ENCODE data around the gene PRR3.

The PRR3 gene

DNA sequence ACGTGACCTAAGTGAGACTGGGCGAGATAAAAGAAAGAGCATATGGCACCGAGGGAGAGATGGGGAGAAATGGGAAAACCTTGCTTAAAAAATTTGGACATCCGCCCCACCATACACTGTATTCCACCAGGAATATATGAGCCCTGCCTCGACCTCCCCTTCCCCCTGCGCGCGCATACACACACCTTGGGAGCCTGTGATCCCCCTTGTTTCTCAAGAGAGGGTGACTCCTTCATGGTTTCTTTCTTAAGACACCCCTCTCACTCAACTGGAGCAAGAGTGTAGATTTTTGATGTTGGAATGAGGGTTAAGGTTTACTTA, 14.6 kb downstream of the PRR3 start:
- DNase-seq: no peak

GRCh38 chr6:30572148-30572547, 15.1 kb downstream of the PRR3 start:
- no peak for DNase-seq

GRCh38 chr6:30573113-30573512, 16.0 kb downstream of the PRR3 start:
- DNase-seq: no peak

DNA sequence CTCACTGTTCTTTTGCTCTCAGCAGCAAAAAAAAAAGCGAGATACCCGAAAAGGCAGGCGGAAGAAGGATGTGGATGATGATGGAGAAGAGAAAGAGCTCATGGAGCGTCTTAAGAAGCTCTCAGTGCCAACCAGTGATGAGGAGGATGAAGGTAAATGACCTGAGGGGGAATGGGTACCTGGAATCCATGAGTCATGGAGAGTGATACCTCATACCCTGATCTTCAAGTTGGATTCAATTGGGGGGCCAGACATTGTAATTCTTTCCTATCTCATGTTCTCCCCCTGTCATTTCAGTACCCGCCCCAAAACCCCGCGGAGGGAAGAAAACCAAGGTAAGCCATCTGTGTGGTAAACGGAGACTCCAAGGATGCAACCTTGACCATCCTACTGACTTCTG, 21.0 kb downstream of the PRR3 start:
- DNase-seq: no peak

- no peak for DNase-seq
Observed at GRCh38 chr6:30583921-30584320, 26.8 kb downstream of the PRR3 start.

DNA sequence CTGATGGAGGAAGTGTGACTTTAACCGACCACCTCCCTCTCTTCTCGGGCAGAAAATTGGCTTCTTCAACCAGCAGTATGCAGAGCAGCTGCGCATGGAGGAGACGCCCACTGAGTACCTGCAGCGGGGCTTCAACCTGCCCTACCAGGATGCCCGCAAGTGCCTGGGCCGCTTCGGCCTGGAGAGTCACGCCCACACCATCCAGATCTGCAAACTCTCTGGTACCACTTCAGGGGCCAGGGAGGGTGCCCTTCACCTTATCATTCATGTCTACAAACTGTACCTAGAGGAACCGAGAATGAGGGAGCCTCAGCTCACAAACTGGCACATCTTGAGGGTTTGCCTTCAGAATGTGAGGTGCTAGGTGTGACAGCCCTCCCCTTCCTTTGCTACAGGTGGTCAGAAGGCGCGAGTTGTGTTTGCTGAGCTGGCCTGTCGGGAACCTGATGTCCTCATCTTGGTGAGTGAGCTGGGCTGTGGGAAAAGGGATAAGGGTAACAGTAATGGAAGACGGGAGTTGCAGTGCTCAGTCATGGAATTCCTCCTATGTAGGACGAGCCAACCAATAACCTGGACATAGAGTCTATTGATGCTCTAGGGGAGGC, 32.8 kb downstream of the PRR3 start:
- no peak for DNase-seq

- no peak for DNase-seq
Observed at GRCh38 chr6:30590509-30590908, 33.4 kb downstream of the PRR3 start.

- no peak for DNase-seq
Observed at GRCh38 chr6:30591008-30591407, 33.9 kb downstream of the PRR3 start.

GRCh38 chr6:30592287-30592686, 35.2 kb downstream of the PRR3 start:
- no peak for DNase-seq

DNA sequence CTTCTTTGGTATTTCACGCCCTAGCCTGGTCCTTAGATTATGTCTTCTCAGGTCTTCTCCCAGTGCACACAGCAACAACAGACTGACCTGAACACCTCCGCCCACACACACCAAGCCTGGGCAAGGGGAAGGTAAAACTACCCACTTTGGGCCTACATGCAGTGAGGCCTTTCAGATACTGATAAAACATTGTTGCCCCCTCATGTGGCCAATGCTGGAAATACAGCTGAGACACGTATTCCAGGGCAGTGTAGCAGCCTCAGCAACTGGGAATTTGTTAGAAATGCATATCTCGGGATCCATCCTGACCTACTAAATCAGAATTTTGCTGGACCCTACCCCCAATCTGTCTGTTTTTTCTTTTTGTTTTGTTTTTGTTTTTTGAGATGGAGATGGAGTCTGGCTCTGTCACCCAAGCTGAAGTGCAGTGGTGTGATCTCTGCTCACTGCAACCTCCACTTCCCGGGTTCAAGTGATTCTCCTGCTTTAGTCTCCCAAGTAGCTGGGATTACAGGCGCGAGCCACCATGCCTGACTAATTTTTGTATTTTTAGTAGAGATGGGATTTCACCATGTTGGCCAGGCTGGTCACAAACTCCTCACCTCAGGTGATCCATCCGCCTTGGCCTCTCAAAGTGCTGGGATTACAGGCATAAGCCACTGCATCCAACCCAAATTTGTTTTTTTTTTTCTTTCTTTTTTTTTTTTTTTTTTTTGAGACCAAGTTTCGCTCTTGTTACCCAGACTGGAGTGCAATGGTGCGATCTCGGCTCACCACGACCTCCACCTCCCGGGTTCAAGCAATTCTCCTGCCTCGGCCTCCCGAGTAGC, 40.4 kb downstream of the PRR3 start:
- DNase-seq: peak; percentile 72

DNA sequence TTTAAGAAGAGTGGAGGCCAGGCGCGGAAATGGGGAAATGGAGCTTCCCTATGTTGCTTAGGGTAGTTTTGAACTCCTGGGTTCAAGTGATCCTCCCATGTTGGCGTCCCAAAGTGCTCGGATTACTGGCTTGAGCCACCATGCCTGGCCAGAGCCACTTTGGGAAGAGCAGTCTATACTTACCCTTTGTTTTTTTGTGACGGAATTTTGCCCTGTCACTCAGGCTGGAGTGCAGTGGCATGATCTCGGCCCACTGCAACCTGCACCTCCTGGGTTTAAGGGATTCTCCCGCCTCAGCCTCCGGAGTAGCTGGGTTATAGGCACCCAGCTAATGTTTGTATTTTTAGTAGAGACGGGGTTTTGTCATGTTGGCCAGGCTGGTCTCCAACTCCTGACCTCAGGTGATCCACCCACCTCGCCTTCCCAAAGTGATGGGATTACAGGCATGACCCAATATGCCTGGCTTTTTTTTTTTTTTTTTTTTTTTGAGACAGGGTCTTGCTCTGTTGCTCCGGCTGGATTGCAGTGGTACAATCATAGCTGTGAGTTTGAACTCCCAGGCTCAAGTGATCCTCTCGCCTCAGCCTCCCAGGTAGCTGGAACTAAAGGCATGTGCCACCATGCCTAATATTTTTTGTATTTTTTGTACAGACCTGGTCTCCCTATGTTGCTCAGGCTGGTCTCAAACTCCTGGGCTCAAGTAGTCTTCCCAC, 42.0 kb downstream of the PRR3 start:
- DNase-seq: no peak

- DNase-seq: no peak
Observed at GRCh38 chr6:30599625-30600324, 42.7 kb downstream of the PRR3 start.

DNA sequence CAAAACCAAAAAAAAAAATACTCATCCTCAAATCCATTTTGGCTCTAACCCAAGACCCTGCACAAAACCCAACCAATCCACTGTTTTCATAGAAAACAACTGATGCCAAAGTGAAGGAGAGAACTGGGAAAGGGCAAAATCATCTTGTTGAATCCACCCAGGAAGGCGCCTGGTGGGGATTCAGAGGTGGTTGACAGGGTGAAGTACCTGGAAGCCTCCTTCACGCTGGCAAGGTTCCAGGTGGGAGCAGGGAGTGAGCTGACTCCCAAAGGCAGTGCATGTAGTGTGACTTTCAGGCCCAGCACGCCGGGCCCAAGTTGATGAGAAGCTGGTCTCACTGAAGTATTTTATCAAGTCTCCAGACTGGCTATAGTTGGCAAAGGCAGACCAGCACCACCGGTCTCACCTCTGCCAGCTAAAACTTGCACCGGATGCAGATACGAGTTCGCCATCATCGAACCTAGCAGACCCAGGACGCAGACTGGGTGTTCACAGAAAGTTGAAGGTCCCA, 43.4 kb downstream of the PRR3 start:
- no peak for DNase-seq

GRCh38 chr6:30601436-30601814, 44.3 kb downstream of the PRR3 start:
- DNase-seq: no peak

GRCh38 chr6:30601815-30602641, 44.9 kb downstream of the PRR3 start:
- no peak for DNase-seq

GRCh38 chr6:30603961-30604360, 46.9 kb downstream of the PRR3 start:
- no peak for DNase-seq

DNA sequence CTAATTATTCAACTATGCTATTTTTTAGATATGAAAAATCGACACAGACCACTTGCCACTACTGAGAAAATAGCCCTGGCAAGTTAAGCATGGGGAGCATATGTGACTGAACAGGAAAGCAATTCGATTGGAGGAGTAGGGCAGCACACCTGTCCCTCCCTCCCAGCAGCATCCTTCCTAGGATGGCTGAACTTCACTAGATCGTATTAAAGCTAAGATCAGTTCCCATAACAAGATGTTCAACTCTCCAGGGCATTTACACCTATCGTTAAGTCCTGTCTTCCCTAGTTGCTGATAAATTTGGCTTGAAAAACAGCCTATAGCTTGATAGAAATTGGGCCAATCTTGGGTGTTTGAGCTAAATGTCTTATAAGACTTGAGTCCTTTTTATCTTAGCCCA, 53.0 kb downstream of the PRR3 start:
- no peak for DNase-seq

DNA sequence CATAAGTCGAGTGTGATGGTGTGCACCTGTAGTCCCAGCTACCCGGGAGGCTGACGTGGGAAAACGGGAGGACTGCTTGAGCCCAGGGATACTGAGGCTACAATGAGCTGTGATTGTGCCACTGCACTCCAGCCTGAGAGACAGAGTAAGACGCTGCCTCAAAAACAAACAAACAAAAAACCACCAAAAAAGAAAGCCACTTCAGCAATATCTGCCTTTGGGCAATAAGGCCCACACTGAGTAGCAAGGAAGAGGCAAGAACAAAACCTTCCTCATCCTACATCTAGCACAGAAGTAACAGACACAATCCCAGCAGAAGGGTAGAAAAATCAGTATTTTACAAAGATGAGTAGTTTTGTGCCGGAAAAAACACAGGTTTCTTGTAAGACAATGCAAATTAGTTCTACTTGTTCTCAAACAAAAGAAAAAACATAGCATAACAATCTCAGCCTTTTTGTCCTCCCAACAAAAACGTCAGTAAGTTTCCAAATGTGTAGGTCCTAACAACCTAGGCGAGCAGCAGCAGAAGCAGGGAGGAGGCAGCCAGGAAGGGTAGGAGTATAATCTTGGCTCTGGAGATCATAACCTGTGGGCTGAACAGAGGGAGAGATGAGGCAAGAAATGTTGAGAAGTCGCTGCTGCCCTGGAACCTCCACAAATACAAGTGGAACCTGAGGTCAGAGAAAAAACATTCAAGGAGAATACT, 54.2 kb downstream of the PRR3 start:
- DNase-seq: no peak

GRCh38 chr6:30611856-30612194, 54.7 kb downstream of the PRR3 start:
- no peak for DNase-seq

GRCh38 chr6:30612213-30612612, 55.1 kb downstream of the PRR3 start:
- DNase-seq: no peak

DNA sequence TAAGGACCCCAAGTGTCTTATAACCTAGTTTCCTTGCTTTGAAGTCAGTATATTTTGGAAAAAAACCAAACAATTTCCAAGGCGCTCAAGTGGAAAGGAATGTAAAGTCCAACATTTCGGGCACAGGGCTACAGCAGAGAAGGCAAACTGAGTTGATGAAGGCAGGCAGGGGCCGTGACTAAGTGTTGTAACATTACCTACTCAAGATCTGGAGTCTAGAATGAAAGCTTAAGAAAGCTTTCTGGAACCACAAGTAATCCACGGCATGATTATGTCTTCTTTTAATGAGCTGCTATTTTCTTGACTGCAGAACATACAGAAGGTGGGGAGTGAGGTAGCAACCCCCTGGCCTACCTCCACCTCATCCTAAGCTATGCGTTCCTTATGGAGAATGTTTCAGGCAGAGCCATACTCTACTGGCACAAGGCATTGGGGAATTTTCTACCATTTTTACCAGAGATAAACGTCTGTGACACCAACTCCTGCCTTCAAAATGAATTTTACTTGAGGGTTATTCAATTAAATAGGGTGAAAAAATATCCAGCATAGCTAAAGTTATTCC, 55.7 kb downstream of the PRR3 start:
- no peak for DNase-seq
